ENCODE results near the gene NCOR1. TPM values are rescaled to one million over a fixed set of nuclear protein-coding genes. Genes with fewer than 3 reads are reported as not detected.

Gene NCOR1
- total and polyA plus RNA-seq, 2 of the 13 experiments (the other 11 are each of a cell fraction or from before 2014, with no cell fraction given): 57.0 to 71.7 TPM

DNA sequence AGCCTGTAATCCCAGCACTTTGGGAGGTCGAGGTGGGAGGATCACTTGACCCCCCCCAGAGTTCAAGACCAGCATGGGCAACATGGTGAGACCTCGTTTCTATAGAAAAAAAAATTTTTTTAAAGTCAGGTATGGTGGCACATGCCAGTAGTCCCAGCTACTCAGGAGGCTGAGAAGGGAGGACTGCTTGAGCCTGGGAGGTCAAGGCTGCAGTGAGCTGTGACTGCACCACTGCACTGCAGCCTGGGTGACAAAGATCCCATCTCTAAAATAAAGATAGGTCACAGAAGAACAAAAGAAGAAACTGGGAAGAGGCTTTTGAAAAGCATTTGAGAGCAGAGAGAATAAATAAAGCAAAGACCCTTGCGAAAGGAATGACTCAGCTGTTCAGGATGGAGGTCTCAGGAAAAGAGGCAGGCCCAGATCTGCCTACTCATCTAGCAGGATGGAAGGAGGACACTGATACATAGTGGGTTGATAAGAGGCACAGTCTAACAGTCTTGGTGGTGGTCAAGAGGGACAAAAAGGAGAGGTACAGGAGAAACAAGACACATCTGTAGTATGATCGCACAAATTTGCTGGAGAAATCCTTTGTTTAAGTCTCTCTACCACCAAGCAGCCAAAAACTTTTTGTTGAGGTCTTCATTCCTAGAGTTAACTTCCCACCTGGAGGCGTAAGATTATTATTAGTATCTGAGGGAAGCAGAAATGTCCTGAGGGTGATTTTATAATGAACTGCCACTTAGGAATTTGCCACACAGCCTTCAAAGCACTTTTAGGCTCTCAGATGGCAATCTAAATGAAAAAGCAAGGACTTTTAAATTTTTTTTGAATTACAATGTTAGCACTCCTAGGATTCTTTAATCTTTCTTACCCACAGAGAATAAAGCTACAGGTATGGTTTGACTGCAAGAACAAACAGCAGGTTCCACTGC, 233.4 kb downstream of the NCOR1 start (continued):
- TF ChIP-seq FOSL2 (CRISPR knock-in tag; IDR thresholded peaks at IDR 0.05) (peak; percentile 27; the same call in 1 of the 2 replicates), ZNF605 (CRISPR knock-in tag; IDR thresholded peaks at IDR 0.05) (no peak), SIX1 (CRISPR knock-in tag; IDR thresholded peaks at IDR 0.05; ENCODE audit: borderline replicate concordance) (no peak), KDM3A (CRISPR knock-in tag; IDR thresholded peaks at IDR 0.05; ENCODE audit: low read depth) (no peak)

DNA sequence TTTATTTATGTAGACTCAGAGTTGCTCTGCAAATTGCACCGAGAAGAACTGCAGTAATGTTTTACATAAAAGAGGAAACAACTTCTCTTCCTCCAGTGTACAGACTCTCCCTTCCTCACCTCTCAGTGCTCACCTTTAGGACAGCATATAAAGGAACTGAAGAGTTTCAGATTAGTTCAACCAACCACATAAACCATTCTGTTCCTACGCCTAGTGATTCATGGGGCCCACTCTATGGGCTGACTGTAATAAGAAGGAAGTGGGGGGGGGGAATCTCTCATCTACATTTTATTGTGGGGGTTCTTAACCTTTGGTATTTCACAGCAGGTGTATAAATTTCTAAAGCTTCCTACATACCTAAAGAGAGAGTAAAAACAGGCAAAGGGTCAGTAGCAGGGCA, 234.1 kb downstream of the NCOR1 start:
- ChIA-PET CTCF (ENCODE audit: low intra/inter-chr PET ratio, low total read pairs) (no interaction called here), POLR2A (no interaction called here)
- H3K36me3 ChIP-seq (replicated peaks in 1 of 2; ENCODE audit: control insufficient read depth in 1 of 2, insufficient read depth in 2 of 2, low read length in 2 of 2): peaks cover 1 to 9% of the 10 kb centered on the region in 2 experiments; a peak in 4 of 5 replicates
- in situ Hi-C loops (cut with HindIII; ENCODE audit: extremely low pct_ligation_motif_present, low pct_unique_long_range_greater_than_20kb): no loop called here
- FAIRE-seq (no peak), ATAC-seq (no peak), DNase-seq (ENCODE audit: low spot score) (no peak)
- H3K4me3 ChIP-seq (replicated peaks in 1 of 3; ENCODE audit: insufficient read depth in 1 of 3, low read depth in 2 of 3, low read length in 3 of 3): no peak overlapping the region
- BruUV-seq (replicated peaks): no TSS peak
- H3K4me2 ChIP-seq (ENCODE audit: low read depth, low read length): no peak overlapping the region
- WGBS (ENCODE audit: low lambda C conversion rate): 70% methylated on average over 2 of the region's 2 CpGs
- H3K27ac ChIP-seq (ENCODE audit: extremely low read length, insufficient read depth, low read length): no peak overlapping the region
- H3K27me3 ChIP-seq (ENCODE audit: control insufficient read depth in 1 of 2, insufficient read depth in 2 of 2, low read length in 2 of 2): no peaks in the 10 kb centered on the region
- H3K9me3 ChIP-seq (ENCODE audit: low read length): no peaks in the 10 kb centered on the region
- H3K79me2 ChIP-seq (ENCODE audit: insufficient read depth, low read length): no peaks in the 10 kb centered on the region
- H2AFZ ChIP-seq (ENCODE audit: low read length): no peak overlapping the region
- no peak overlapping the region for H3K9ac ChIP-seq (ENCODE audit: insufficient read depth, low read depth, low read length)
- no peaks in the 10 kb centered on the region for H4K20me1 ChIP-seq (ENCODE audit: insufficient read depth, low read length)
- no peaks in the 10 kb centered on the region for H3K4me1 ChIP-seq (ENCODE audit: insufficient read depth, low read length)
- intact Hi-C loops (cut with micrococcal nuclease; ENCODE audit: unreplicated experiment): no loop called here
- TF ChIP-seq, protein P1, sequence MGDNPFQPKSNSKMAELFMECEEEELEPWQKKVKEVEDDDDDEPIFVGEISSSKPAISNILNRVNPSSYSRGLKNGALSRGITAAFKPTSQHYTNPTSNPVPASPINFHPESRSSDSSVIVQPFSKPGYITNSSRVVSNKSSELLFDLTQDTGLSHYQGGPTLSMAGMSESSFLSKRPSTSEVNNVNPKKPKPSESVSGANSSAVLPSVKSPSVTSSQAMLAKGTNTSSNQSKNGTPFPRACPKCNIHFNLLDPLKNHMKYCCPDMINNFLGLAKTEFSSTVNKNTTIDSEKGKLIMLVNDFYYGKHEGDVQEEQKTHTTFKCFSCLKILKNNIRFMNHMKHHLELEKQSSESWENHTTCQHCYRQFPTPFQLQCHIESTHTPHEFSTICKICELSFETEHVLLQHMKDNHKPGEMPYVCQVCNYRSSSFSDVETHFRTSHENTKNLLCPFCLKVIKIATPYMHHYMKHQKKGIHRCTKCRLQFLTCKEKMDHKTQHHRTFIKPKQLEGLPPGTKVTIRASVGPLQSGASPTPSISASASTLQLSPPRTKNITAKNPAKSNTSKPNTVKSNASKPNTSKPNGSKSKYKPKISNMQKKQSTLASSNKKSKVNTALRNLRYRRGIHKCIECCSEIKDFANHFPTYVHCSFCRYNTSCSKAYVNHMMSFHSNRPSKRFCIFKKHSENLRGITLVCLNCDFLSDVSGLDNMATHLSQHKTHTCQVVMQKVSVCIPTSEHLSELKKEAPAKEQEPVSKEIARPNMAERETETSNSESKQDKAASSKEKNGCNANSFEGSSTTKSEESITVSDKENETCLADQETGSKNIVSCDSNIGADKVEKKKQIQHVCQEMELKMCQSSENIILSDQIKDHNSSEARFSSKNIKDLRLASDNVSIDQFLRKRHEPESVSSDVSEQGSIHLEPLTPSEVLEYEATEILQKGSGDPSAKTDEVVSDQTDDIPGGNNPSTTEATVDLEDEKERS (CRISPR knock-in tag; IDR thresholded peaks at IDR 0.05): no peak
- TF ChIP-seq RXRB (CRISPR knock-in tag; IDR thresholded peaks at IDR 0.05; ENCODE audit: borderline replicate concordance) (no peak), FOXK1 (CRISPR knock-in tag; IDR thresholded peaks at IDR 0.05; ENCODE audit: borderline replicate concordance, low read depth) (no peak), SP2 (CRISPR knock-in tag; IDR thresholded peaks at IDR 0.05) (no peak), KDM5B (CRISPR knock-in tag; IDR thresholded peaks at IDR 0.05; ENCODE audit: borderline replicate concordance) (no peak)
- TF ChIP-seq, protein P2, sequence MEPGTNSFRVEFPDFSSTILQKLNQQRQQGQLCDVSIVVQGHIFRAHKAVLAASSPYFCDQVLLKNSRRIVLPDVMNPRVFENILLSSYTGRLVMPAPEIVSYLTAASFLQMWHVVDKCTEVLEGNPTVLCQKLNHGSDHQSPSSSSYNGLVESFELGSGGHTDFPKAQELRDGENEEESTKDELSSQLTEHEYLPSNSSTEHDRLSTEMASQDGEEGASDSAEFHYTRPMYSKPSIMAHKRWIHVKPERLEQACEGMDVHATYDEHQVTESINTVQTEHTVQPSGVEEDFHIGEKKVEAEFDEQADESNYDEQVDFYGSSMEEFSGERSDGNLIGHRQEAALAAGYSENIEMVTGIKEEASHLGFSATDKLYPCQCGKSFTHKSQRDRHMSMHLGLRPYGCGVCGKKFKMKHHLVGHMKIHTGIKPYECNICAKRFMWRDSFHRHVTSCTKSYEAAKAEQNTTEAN (CRISPR knock-in tag; conservative IDR thresholded peaks at IDR 0.05): no peak
- TF ChIP-seq, protein P3, sequence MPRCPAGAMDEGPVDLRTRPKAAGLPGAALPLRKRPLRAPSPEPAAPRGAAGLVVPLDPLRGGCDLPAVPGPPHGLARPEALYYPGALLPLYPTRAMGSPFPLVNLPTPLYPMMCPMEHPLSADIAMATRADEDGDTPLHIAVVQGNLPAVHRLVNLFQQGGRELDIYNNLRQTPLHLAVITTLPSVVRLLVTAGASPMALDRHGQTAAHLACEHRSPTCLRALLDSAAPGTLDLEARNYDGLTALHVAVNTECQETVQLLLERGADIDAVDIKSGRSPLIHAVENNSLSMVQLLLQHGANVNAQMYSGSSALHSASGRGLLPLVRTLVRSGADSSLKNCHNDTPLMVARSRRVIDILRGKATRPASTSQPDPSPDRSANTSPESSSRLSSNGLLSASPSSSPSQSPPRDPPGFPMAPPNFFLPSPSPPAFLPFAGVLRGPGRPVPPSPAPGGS (CRISPR knock-in tag; IDR thresholded peaks at IDR 0.05): no peak
- TF ChIP-seq, protein P4, sequence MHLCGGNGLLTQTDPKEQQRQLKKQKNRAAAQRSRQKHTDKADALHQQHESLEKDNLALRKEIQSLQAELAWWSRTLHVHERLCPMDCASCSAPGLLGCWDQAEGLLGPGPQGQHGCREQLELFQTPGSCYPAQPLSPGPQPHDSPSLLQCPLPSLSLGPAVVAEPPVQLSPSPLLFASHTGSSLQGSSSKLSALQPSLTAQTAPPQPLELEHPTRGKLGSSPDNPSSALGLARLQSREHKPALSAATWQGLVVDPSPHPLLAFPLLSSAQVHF (CRISPR knock-in tag; IDR thresholded peaks at IDR 0.05): no peak
- TF ChIP-seq, protein P5, sequence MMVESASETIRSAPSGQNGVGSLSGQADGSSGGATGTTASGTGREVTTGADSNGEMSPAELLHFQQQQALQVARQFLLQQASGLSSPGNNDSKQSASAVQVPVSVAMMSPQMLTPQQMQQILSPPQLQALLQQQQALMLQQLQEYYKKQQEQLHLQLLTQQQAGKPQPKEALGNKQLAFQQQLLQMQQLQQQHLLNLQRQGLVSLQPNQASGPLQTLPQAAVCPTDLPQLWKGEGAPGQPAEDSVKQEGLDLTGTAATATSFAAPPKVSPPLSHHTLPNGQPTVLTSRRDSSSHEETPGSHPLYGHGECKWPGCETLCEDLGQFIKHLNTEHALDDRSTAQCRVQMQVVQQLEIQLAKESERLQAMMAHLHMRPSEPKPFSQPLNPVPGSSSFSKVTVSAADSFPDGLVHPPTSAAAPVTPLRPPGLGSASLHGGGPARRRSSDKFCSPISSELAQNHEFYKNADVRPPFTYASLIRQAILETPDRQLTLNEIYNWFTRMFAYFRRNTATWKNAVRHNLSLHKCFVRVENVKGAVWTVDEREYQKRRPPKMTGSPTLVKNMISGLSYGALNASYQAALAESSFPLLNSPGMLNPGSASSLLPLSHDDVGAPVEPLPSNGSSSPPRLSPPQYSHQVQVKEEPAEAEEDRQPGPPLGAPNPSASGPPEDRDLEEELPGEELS (CRISPR knock-in tag; IDR thresholded peaks at IDR 0.05): no peak
